RWPE2 (cell line): Measurements from ENCODE around the gene ARHGAP45.

Source experiments
- ATAC-seq: fragments of 200-7000 bp; cut with Tn5 transposase; 3 replicates; pipeline ENCODE4 v1.9.1; 2021; ENCODE audit warnings: low read depth
- DNase-seq: peaks from one replicate; pipeline ENCODE4 v3.0.0-alpha.2; 2020; ENCODE audit warnings: low spot score
- H3K27ac ChIP-seq: fragments of 450-650 bp; 2 replicates; pipeline ENCODE4 v1.5.1; 2017; ENCODE audit warnings: mild to moderate bottlenecking; ENCODE audit not compliant: poor library complexity, severe bottlenecking
- H3K27me3 ChIP-seq: fragments of 250-450 bp; sonication (Bioruptor Pico); 2 replicates; pipeline ENCODE4 v1.5.1; 2021; ENCODE audit warnings: mild to moderate bottlenecking, moderate library complexity; ENCODE audit not compliant: insufficient read depth, poor library complexity, severe bottlenecking
- H3K36me3 ChIP-seq: fragments of 250-450 bp; sonication (Bioruptor Pico); 2 replicates; pipeline ENCODE4 v1.5.1; 2020; ENCODE audit warnings: low read depth, mild to moderate bottlenecking, moderate library complexity
- H3K4me1 ChIP-seq: fragments of 250-450 bp; sonication (Bioruptor Pico); 2 replicates; pipeline ENCODE4 v1.5.1; 2021; ENCODE audit warnings: mild to moderate bottlenecking, moderate library complexity; ENCODE audit not compliant: insufficient read depth, poor library complexity, severe bottlenecking
- H3K4me3 ChIP-seq: fragments of 250-450 bp; sonication (Bioruptor Pico); 2 replicates; pipeline ENCODE4 v1.5.1; 2021; ENCODE audit warnings: mild to moderate bottlenecking, moderate library complexity; ENCODE audit not compliant: severe bottlenecking
- H3K9me3 ChIP-seq: fragments of 250-450 bp; sonication (Bioruptor Pico); 2 replicates; pipeline ENCODE4 v1.5.1; 2021; ENCODE audit warnings: mild to moderate bottlenecking, moderate library complexity; ENCODE audit not compliant: severe bottlenecking
- TF ChIP-seq, protein P1 (sequence below): fragments of 450-650 bp; IDR thresholded peaks from one replicate; pipeline ENCODE4 v1.5.1; 2017; ENCODE audit warnings: mild to moderate bottlenecking, moderate library complexity; ENCODE audit not compliant: poor library complexity, severe bottlenecking

Gene ARHGAP45

DNA sequence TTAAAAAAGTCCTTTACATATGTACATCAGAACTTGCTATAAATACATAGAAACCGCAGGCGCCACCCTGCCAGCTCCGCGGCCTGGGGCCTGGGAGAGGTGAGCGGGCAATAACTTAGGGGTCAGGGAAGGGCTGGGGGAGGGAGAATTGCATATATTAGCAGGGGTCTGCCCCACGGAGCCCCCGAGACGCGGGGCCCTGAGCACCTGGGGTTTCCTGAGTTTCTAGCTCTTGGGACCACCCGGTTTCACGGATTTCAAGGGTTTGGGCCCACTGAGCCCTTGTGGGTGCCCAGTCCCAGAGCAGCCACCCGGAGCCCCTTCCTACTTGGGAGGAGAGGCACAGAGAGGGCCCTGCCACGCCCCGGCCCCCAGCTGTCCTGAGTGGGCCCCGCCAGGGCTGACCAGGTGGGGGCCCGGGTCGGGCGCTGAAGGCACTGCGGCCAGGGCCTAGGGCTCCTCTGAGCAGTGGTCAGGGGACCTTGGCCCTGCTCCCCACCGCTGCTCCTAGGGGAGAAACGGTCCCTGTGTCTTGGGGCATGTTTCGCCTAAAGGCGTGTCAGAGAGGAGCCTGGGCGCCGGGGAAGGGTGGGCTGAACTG lies 40.8 kb downstream of the ARHGAP45 start:
- TF ChIP-seq, protein P1, sequence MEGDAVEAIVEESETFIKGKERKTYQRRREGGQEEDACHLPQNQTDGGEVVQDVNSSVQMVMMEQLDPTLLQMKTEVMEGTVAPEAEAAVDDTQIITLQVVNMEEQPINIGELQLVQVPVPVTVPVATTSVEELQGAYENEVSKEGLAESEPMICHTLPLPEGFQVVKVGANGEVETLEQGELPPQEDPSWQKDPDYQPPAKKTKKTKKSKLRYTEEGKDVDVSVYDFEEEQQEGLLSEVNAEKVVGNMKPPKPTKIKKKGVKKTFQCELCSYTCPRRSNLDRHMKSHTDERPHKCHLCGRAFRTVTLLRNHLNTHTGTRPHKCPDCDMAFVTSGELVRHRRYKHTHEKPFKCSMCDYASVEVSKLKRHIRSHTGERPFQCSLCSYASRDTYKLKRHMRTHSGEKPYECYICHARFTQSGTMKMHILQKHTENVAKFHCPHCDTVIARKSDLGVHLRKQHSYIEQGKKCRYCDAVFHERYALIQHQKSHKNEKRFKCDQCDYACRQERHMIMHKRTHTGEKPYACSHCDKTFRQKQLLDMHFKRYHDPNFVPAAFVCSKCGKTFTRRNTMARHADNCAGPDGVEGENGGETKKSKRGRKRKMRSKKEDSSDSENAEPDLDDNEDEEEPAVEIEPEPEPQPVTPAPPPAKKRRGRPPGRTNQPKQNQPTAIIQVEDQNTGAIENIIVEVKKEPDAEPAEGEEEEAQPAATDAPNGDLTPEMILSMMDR, result no peak
- H3K27me3 ChIP-seq, result no peaks in the 10 kb centered on the region
- H3K27ac ChIP-seq, result peak overlapping the region; percentile 20
- H3K4me3 ChIP-seq, result no peak overlapping the region
- no peak for DNase-seq
- no peaks in the 10 kb centered on the region for H3K9me3 ChIP-seq
- H3K4me1 ChIP-seq, result peaks cover 7% of the 10 kb centered on the region
- ATAC-seq, result no peak
- H3K36me3 ChIP-seq, result peaks cover 55% of the 10 kb centered on the region

DNA sequence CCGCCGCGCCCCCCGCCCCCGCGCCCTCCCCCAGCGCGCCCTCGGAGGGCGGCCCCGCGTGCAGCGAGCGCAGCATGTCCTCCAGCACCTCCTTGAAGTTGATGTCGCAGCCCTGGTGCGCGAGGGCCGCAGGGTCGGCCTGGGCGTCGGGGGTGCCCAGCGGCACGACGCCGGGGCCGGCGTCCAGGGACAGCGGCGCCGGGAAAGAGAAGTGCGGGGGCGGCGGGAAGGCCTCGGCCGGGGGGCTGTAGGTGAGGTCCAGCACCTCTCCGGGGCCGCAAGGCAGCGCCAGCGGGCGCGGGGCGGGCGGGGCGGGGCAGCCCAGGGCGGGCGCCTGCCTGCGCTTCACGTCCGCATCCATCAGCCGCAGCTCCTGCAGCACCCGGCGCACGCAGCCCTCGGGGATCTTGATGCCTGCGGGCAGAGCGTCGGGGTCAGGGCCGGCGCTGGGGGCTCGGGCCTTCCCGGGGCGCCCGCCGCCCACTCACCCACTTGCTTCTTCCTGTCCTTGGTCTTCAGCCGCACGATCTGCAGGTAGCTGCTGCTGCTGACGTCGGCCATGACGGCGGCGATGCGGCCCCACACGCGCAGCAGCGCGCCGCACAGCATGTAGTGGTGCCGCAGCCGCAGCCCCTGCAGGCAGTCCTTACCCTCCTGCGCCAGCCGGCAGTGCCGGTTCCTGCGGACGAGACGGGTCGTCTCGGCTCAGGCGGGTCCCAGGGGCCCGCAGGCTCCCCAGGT lies 41.5 kb downstream of the ARHGAP45 start:
- H3K4me3 ChIP-seq, result no peak overlapping the region
- peaks cover 59% of the 10 kb centered on the region for H3K36me3 ChIP-seq
- ATAC-seq, result no peak
- H3K4me1 ChIP-seq, result no peaks in the 10 kb centered on the region
- DNase-seq, result no peak
- H3K9me3 ChIP-seq, result no peaks in the 10 kb centered on the region
- H3K27ac ChIP-seq, result no peak overlapping the region
- TF ChIP-seq, protein P1, result no peak
- H3K27me3 ChIP-seq, result no peaks in the 10 kb centered on the region

DNA sequence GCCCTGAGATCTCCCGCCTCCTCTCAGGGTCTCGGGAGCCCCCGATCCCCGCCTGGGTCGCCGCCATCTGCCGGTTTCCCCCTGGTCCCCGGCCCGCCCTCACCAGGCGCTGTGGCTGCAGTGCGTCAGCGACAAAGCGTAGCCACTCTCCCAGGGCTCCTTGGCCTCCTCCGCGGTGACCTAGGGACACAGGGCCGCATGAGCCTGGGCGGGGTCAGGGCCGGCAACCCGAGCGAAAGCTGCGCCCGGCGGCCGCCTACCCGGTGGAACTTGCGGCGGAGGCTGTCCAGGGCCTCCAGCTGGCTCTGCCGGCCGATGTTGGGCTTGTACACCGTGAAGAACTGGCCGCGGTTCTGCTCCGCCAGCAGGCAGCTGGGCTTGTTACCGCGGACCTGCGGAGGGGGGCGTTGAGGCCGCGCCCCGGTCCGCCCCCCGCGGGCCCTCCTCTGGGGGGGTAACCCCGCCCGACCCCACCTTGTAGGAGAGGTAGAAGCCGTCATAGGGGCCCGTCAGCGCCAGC lies 42.1 kb downstream of the ARHGAP45 start:
- Histone ChIP-seq H3K27me3 (no peaks in the 10 kb centered on the region), H3K9me3 (no peaks in the 10 kb centered on the region), H3K36me3 (peaks cover 65% of the 10 kb centered on the region), H3K27ac (no peak overlapping the region), H3K4me1 (no peaks in the 10 kb centered on the region), H3K4me3 (no peak overlapping the region)
- TF ChIP-seq, protein P1, result no peak
- ATAC-seq (no peak), DNase-seq (no peak)

DNA sequence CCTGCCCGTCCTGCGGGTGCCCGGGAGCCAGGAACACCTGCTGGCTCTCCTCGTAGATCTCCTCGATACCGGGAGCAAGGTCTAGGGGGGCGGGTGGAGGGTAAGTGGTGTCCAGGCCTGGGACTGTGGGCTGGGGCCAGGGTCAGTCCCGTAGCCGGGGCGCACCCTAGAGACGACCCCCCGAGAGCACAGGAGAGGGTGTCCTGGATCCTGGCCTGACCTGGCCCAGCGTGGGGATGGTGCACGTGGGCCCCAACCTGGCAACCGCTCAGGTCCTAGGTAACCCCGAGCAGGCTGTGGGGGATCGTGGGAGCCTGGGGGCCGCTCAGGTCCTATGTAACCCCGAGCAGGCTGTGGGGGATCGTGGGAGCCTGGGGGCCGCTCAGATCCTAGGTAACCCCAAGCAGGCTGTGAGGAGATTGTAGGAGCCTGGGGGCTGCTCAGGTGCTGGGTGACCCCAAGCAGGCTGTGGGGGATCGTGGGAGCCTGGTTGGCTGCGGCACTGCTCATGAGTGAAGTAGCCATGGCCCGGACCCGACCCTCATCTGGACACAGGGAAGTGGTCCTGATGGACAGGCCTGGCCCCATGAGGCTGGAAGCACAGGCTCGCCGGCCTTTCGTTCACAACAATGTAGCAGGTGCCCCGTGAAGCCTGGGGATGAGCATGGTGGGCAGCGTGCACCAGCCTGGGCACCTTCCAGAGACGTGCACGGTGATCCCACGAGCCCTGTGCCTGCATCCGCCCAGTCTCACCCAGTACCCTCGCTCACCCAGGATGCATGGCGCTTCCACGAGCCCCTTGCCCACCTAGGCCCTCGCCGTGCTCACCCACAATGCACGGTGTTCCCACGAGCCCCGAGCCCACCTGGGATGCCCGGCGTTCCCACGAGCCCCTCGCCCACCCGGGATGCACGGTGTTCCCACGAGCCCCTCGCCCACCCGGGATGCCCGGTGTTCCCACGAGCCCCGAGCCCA lies 43.0 kb downstream of the ARHGAP45 start:
- no peaks in the 10 kb centered on the region for H3K9me3 ChIP-seq
- no peak for DNase-seq
- ATAC-seq, result no peak
- H3K4me3 ChIP-seq, result no peak overlapping the region
- H3K4me1 ChIP-seq, result no peaks in the 10 kb centered on the region
- no peak overlapping the region for H3K27ac ChIP-seq
- no peaks in the 10 kb centered on the region for H3K27me3 ChIP-seq
- peaks cover 72% of the 10 kb centered on the region for H3K36me3 ChIP-seq
- TF ChIP-seq, protein P1, result no peak
